ENCODE results near the gene ZSWIM8.
"Not testable (repeated sequence)": the region's sequence is repeated elsewhere in the genome, so short reads cannot be mapped to it uniquely, and the experiment has no call there.

ZSWIM8 gene

GRCh38 chr10:73795491-73795890 is 10.1 kb downstream of the ZSWIM8 start:
- DNase-seq (ENCODE audit: low read depth in 3 of 3, low spot score in 1 of 3), result not testable (repeated sequence)

GRCh38 chr10:73796035-73796434 is 10.6 kb downstream of the ZSWIM8 start:
- not testable (repeated sequence) for DNase-seq (ENCODE audit: low read depth in 3 of 3, low spot score in 1 of 3)

- DNase-seq (ENCODE audit: low read depth in 3 of 3, low spot score in 1 of 3), result no peak
These were observed 11.4 kb downstream of the ZSWIM8 start for GRCh38 chr10:73796766-73797165.

GRCh38 chr10:73797324-73798025 is 12.1 kb downstream of the ZSWIM8 start:
- DNase-seq (ENCODE audit: low read depth in 3 of 3, low spot score in 1 of 3), result no peak

- DNase-seq (ENCODE audit: low read depth in 3 of 3, low spot score in 1 of 3), result no peak
These were observed 12.7 kb downstream of the ZSWIM8 start for GRCh38 chr10:73798087-73798486.

GRCh38 chr10:73798927-73799560 is 13.6 kb downstream of the ZSWIM8 start:
- no peak for DNase-seq (ENCODE audit: low read depth in 3 of 3, low spot score in 1 of 3)

GRCh38 chr10:73799899-73800559 is 14.6 kb downstream of the ZSWIM8 start:
- no peak for DNase-seq (ENCODE audit: low read depth in 3 of 3, low spot score in 1 of 3)

GRCh38 chr10:73800560-73801252 is 15.3 kb downstream of the ZSWIM8 start:
- no peak for DNase-seq (ENCODE audit: low read depth in 3 of 3, low spot score in 1 of 3)

GRCh38 chr10:73801253-73801590 is 15.8 kb downstream of the ZSWIM8 start:
- DNase-seq (ENCODE audit: low read depth in 3 of 3, low spot score in 1 of 3), result no peak

GRCh38 chr10:73802276-73802991 is 17.0 kb downstream of the ZSWIM8 start:
- DNase-seq (ENCODE audit: low read depth in 3 of 3, low spot score in 1 of 3), result no peak

- no peak for DNase-seq (ENCODE audit: low read depth in 3 of 3, low spot score in 1 of 3)
These were observed 18.4 kb downstream of the ZSWIM8 start for GRCh38 chr10:73803680-73804286.

GRCh38 chr10:73806176-73806950 is 21.0 kb downstream of the ZSWIM8 start:
- no peak for DNase-seq (ENCODE audit: low read depth in 3 of 3, low spot score in 1 of 3)

GRCh38 chr10:73807471-73807870 is 22.1 kb downstream of the ZSWIM8 start:
- no peak for DNase-seq (ENCODE audit: low read depth in 3 of 3, low spot score in 1 of 3)

GRCh38 chr10:73808021-73808815 is 22.8 kb downstream of the ZSWIM8 start:
- DNase-seq (ENCODE audit: low read depth in 3 of 3, low spot score in 1 of 3), result no peak

- no peak for DNase-seq (ENCODE audit: low read depth in 3 of 3, low spot score in 1 of 3)
These were observed 23.8 kb downstream of the ZSWIM8 start for GRCh38 chr10:73809061-73809818.

GRCh38 chr10:73810358-73810734 is 24.9 kb downstream of the ZSWIM8 start:
- no peak for DNase-seq (ENCODE audit: low read depth in 3 of 3, low spot score in 1 of 3)

GRCh38 chr10:73810735-73811465 is 25.5 kb downstream of the ZSWIM8 start:
- peak; percentile 31 to 39 (median 38) for DNase-seq (ENCODE audit: low read depth in 3 of 3, low spot score in 1 of 3)

GRCh38 chr10:73812657-73813056 is 27.3 kb downstream of the ZSWIM8 start:
- DNase-seq (ENCODE audit: low read depth in 3 of 3, low spot score in 1 of 3), result no peak
